Measurements from ENCODE around the gene GRAMD1A.

GRAMD1A gene

DNA sequence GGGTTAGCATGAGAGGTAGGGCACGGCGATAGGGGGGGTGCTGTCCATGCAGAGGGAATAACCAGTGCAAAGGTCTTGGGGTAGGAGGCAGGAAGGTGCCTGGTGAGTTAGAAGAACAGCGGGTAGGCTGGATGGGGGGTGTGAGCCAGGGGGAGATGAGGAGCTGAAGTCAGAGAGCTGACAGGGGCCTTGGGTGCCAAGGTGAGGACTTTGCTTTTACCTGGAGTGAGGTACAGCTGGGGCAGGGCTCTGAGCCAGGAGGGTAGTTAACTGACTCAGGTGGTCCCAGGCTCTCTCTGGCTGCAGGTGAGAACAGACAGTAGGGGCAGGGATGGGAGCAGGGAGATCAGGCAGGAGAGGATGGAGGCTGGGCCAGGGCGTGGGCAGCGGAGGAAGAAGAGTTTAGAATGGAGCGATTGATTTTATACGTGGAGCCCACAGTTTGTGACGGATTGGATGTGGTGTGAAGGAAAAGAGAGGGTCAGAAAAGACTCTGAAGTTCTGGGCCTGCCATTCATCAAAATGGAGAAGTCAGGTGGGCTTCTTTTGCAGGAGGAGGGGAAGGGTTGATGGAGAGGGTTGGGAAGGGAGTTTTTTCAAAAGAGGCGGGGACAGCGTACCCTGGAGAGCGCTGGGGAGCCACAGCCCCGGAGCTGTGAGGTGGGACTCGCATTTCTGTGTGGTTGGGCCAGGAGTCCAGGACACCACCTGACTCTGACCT, 1.2 kb upstream of the GRAMD1A start (continued):
- TF ChIP-seq ZNF112 (tag by site-specific recombination; IDR thresholded peaks at IDR 0.05) (no peak), ZNF423 (tag by site-specific recombination; IDR thresholded peaks at IDR 0.05) (no peak)

DNA sequence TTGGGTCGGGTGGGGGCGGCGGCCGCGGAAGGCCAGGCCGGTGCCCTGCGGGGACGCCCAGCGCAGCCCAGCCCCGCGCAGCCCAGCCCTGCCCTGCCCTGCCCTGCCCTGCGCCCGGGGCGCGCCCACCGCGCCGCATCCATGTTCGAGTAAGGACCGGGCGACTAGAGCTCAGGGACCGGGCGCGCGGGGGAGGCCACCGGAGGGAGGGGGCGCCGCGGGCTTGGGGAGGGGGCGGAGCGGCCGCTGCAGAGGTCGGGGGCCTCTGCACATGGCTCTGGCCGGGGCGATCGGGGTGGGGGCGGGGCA, 169 bp downstream of the GRAMD1A start:
- Histone ChIP-seq H3K4me3 (ENCODE audit: low read depth, low read length) (peak overlapping the region; percentile 63), H3K36me3 (ENCODE audit: control insufficient read depth in 2 of 2, insufficient read depth in 1 of 2, low read length in 2 of 2) (peaks cover 34 to 35% of the 10 kb centered on the region in 2 experiments), H3K27ac (ENCODE audit: extremely low read depth, low read depth, low read length) (peak overlapping the region; percentile 98), H3K9me3 (ENCODE audit: control insufficient read depth, insufficient read depth, low read depth, low read length) (no peaks in the 10 kb centered on the region), H3K4me1 (ENCODE audit: control insufficient read depth, insufficient read depth, low read length) (peaks cover 35% of the 10 kb centered on the region)
- ChIA-PET POLR2A (interaction anchor here (0.7 to 3.0 kb wide), 11 partner anchors 11 to 915 kb away, joined by 3 to 20 read pairs (median 9); partner anchors contain the start of genes SCGB2B2, SCN1B, ZNF30 and ZNF302), CTCF (interaction anchor here (0.6 to 4.3 kb wide), 10 partner anchors 11 to 361 kb away, joined by 3 to 35 read pairs (median 4); no protein-coding TSS in a partner anchor)
- no peak for TF ChIP-seq ZNF416 (tag by site-specific recombination; IDR thresholded peaks at IDR 0.05)
- TF ChIP-seq ZXDB (tag by site-specific recombination; IDR thresholded peaks at IDR 0.05), result no peak
- TF ChIP-seq, protein P1, sequence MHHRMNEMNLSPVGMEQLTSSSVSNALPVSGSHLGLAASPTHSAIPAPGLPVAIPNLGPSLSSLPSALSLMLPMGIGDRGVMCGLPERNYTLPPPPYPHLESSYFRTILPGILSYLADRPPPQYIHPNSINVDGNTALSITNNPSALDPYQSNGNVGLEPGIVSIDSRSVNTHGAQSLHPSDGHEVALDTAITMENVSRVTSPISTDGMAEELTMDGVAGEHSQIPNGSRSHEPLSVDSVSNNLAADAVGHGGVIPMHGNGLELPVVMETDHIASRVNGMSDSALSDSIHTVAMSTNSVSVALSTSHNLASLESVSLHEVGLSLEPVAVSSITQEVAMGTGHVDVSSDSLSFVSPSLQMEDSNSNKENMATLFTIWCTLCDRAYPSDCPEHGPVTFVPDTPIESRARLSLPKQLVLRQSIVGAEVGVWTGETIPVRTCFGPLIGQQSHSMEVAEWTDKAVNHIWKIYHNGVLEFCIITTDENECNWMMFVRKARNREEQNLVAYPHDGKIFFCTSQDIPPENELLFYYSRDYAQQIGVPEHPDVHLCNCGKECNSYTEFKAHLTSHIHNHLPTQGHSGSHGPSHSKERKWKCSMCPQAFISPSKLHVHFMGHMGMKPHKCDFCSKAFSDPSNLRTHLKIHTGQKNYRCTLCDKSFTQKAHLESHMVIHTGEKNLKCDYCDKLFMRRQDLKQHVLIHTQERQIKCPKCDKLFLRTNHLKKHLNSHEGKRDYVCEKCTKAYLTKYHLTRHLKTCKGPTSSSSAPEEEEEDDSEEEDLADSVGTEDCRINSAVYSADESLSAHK (tag by site-specific recombination; IDR thresholded peaks at IDR 0.05), result no peak
- TF ChIP-seq SCRT1 (tag by site-specific recombination; IDR thresholded peaks at IDR 0.05; ENCODE audit: borderline replicate concordance), result no peak
- no peak for TF ChIP-seq ZBTB1 (tag by site-specific recombination; IDR thresholded peaks at IDR 0.05)
- TF ChIP-seq ZBTB17 (tag by site-specific recombination; IDR thresholded peaks at IDR 0.05), result no peak
- TF ChIP-seq ZNF433 (tag by site-specific recombination; IDR thresholded peaks at IDR 0.05; ENCODE audit: low read depth), result no peak
- no peak for TF ChIP-seq ZNF292 (tag by site-specific recombination; IDR thresholded peaks at IDR 0.05; ENCODE audit: borderline replicate concordance, low read depth)
- TF ChIP-seq TRIM28 (IDR thresholded peaks at IDR 0.05; ENCODE audit: borderline replicate concordance, low read length), result no peak
- no peak for TF ChIP-seq OVOL3 (tag by site-specific recombination; IDR thresholded peaks at IDR 0.05)
- TF ChIP-seq ZNF133 (tag by site-specific recombination; IDR thresholded peaks at IDR 0.05), result no peak
- no peak for TF ChIP-seq ZNF544 (tag by site-specific recombination; IDR thresholded peaks at IDR 0.05)
- TF ChIP-seq SP3 (tag by site-specific recombination; IDR thresholded peaks at IDR 0.05), result no peak
- TF ChIP-seq ZNF146 (tag by site-specific recombination; IDR thresholded peaks at IDR 0.05), result no peak
- TF ChIP-seq, protein P2, sequence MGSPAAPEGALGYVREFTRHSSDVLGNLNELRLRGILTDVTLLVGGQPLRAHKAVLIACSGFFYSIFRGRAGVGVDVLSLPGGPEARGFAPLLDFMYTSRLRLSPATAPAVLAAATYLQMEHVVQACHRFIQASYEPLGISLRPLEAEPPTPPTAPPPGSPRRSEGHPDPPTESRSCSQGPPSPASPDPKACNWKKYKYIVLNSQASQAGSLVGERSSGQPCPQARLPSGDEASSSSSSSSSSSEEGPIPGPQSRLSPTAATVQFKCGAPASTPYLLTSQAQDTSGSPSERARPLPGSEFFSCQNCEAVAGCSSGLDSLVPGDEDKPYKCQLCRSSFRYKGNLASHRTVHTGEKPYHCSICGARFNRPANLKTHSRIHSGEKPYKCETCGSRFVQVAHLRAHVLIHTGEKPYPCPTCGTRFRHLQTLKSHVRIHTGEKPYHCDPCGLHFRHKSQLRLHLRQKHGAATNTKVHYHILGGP (tag by site-specific recombination; IDR thresholded peaks at IDR 0.05), result no peak
- no peak for TF ChIP-seq MEIS1 (CRISPR knock-in tag; IDR thresholded peaks at IDR 0.05; ENCODE audit: borderline replicate concordance)
- TF ChIP-seq ZNF792 (tag by site-specific recombination; IDR thresholded peaks at IDR 0.05), result no peak

GRCh38 chr19:35000647-35001501, 751 bp downstream of the GRAMD1A start:
- H3K27ac ChIP-seq (ENCODE audit: extremely low read depth, low read depth, low read length), result peak overlapping the region; percentile 98
- 0 out of 2 replicates have a peak, but pooled peaks have one; percentile 14 for TF ChIP-seq ZNF121 (tag by site-specific recombination; IDR thresholded peaks at IDR 0.05)
- TF ChIP-seq GLIS2 (tag by site-specific recombination; IDR thresholded peaks at IDR 0.05), result peak; percentile 95
- TF ChIP-seq ZNF701 (tag by site-specific recombination; IDR thresholded peaks at IDR 0.05), result no peak
- no peak for TF ChIP-seq ZNF184 (tag by site-specific recombination; IDR thresholded peaks at IDR 0.05)
- TF ChIP-seq GLIS1 (tag by site-specific recombination; IDR thresholded peaks at IDR 0.05), result no peak; the same call in 1 of the 2 replicates
- TF ChIP-seq ZNF513 (tag by site-specific recombination; IDR thresholded peaks at IDR 0.05), result no peak
- TF ChIP-seq ZNF132 (tag by site-specific recombination; IDR thresholded peaks at IDR 0.05; ENCODE audit: borderline replicate concordance), result no peak
- no peak for TF ChIP-seq ZNF707 (tag by site-specific recombination; IDR thresholded peaks at IDR 0.05)
- no peak for TF ChIP-seq ZNF571 (tag by site-specific recombination; IDR thresholded peaks at IDR 0.05)
- no peak for TF ChIP-seq ZNF560 (tag by site-specific recombination; IDR thresholded peaks at IDR 0.05; ENCODE audit: borderline replicate concordance)

More at GRCh38 chr19:35000647-35001501, 751 bp downstream of the GRAMD1A start:
- Histone ChIP-seq H3K4me3 (ENCODE audit: low read depth, low read length) (peak overlapping the region; percentile 63), H3K4me1 (ENCODE audit: control insufficient read depth, insufficient read depth, low read length) (peaks cover 38% of the 10 kb centered on the region), H3K36me3 (ENCODE audit: control insufficient read depth in 2 of 2, insufficient read depth in 1 of 2, low read length in 2 of 2) (peaks cover 40% of the 10 kb centered on the region in 2 experiments), H3K9me3 (ENCODE audit: control insufficient read depth, insufficient read depth, low read depth, low read length) (no peaks in the 10 kb centered on the region)
- ChIA-PET CTCF (interaction anchor here (0.6 to 4.3 kb wide), 13 partner anchors 11 to 548 kb away, joined by 3 to 35 read pairs (median 3); no protein-coding TSS in a partner anchor), POLR2A (interaction anchor here (0.7 to 3.0 kb wide), 10 partner anchors 10 to 323 kb away, joined by 3 to 20 read pairs (median 6); partner anchors contain the start of genes SCGB2B2, SCN1B, ZNF30 and ZNF302)
